HG02870 (cell line): Measurements from ENCODE around the gene RPL32.
"Not testable (repeated sequence)": the region's sequence is repeated elsewhere in the genome, so short reads cannot be mapped to it uniquely, and the experiment has no call there.

Source experiments
- ATAC-seq: cut with Tn5 transposase; IDR thresholded peaks from one replicate; pipeline ENCODE4 v1.9.1; 2021; ENCODE audit warnings: mild to moderate bottlenecking, moderate library complexity; ENCODE audit not compliant: unreplicated experiment

Gene RPL32

DNA sequence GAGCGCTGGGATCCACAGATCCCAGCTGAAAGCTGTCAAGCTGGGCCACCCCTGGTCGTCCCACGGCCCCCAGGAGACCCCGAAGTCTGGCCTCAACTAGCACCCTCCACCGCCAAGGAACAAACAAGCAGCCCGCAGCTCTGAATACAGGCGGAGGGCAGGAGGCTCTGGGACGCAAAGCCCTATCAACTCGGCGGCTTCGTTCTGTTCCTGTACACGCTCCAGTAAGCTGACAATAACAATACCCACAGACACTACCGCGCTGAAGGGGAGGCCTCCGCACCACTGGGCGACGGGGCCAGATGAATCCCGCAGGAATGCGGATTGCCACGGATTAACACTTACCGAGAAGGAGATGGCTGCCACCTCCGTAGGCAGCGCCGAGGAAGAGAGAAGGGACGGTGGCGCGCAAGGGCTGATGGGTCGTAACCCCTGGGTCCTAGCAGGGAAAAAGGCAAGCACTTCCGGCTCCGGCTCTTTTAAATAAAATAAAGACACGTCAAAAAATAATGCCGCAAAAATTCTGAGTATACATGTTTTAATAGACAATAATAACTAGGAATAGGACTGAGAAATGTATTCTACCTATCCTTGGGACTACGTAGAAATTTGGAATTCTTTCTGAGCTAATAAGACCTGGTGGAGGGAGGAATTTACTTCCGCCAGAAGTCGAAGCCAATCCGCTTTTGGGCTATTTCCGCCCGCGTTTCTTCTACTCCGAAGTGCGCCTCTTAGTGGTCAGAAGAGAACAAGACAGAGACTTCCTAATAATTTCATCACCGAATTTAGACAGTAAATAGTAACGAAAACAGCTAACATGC is at the start of gene RPL32:
RPL32 (minus strand) TSS at position 417 of the 821 bp plus-strand sequence. CDS start 1,328 bp downstream, outside the sequence.
- ATAC-seq = peak; percentile 78

- ATAC-seq = no peak
These were observed 49.4 kb upstream of the RPL32 start for GRCh38 chr3:12890610-12891390.

DNA sequence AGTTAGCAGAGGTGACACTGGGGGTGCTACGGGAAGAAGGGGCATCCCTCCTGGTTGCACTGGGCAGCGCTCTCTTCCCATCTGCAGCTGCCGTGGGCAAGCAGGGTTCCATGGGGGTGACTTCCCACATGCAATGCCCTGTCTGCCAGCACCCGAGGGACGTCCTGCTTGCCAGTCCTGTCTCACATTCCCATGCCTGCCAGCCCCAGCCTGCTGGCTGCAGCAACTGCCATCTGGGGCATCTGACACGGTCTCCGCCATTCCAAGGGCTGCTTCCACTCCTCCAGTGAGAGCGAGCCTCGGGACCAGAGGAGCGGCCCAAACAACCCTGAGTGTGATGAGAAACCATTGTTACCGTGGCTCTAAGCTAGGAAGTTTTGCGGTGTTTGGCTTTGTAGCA is 45.4 kb upstream of the RPL32 start:
- ATAC-seq = no peak

DNA sequence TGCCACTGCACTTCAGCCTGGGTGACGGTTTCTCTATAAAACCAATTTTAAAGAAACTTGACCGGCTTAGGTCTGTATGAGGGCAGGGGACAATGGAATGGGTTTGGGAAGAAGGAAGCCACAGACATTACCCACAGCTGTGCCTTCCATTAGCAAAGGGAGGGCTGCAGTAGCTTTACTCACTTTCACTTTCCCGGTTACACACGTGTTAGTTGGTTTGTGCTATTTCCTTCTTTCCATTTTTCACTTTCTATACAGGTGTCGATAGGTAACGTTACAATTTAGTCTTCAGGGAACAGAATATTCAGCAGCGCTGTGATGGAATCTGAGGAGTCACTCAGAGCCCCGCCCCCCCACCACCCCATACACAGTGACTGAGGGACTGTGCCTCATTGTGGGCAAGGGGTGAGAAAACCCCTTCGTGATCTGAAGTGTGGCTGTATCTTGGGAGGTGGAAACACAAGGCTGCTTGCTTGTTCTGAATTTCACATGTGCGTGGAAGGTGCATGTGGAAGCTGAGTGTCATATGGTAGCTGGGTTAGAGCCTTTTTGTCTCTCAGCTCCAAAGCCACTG is 44.8 kb upstream of the RPL32 start:
- peak; percentile 44 for ATAC-seq

DNA sequence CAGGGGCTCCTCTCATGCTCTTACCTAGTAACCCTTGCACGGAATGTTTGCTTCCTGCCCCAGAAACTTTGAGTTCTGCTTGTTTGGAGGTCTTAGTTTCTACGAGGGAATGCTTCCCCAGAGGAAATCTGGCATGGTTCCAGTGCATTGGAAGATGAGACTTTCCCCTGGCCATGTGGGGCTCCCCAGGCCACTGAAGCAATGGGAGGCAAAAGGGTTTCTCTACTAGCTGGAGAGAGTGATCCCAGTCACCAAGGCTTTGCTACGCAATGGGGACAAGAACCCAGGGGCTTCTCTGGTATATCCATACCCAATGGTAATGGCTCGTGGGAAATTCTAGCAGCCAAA is 44.2 kb upstream of the RPL32 start:
- ATAC-seq = no peak

- ATAC-seq = no peak
These were observed 43.6 kb upstream of the RPL32 start for GRCh38 chr3:12884790-12885582.

DNA sequence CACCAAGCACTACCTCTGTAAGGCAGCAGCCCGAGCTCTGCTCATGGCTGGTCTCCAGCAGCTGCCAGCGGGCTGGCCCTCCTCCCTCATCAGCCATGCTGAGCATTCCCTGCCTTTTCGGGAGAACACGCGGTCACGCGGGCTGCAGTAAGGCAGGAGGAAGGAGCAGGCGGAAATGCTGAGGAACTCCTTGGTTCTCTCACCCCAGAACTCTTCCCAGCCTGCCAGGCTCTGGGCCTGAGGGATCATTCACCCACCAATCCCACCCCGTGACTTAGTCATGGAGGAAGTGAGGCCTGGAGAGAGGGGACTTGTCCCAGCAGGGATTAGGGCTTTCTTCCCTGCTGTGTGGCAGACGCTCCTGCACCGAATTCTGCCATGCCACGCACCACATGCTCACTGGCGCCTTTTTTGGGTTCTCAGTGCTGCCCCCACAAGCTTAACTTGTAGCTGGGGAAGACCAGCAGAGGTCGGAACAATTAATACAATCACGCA is 42.9 kb upstream of the RPL32 start:
- no peak for ATAC-seq

GRCh38 chr3:12882336-12883310 is 41.3 kb upstream of the RPL32 start:
- ATAC-seq = no peak

GRCh38 chr3:12881858-12882257 is 40.5 kb upstream of the RPL32 start:
- ATAC-seq = peak; percentile 41

- ATAC-seq = no peak
These were observed 37.9 kb upstream of the RPL32 start for GRCh38 chr3:12879191-12879815.

DNA sequence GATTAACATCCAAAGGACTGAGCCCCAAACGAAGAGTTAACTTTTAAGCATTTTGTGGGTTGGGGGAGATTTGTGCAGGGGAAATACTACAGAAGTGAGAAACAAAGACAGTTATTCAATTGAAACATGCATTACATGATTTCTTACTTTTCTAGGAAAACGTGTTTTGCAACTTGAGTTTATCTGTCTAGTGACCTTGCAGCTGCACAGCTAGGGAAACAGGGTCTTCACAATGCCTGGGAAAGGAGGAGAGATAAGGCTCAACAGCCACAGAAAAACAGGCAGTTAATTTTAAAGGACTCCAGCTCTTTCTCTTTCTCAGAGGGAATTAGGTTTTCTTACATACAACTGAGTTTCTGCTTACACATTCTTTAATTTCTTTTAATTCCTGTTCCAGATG is 37.4 kb upstream of the RPL32 start:
- not testable (repeated sequence) for ATAC-seq

- ATAC-seq = no peak
These were observed 36.8 kb upstream of the RPL32 start for GRCh38 chr3:12878141-12878574.

DNA sequence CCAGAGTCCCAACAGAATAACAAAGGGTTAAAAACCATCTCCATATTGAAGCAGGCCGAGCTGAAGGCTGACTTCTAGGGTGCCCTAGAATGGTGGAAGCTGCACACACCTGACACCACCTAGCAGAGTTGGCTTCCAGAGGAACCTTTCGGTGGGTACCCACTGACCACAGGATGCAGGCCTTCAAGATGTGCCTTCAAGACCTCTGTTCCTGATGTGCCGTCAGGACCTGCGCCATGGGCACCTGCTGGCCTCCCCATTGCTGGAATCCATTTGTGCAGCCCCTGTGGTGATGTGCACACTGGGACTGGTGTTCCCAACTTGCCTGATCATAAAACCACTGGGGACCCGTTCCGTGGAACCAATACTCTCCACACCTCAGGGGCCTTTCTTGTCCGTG is 35.7 kb upstream of the RPL32 start:
- ATAC-seq = no peak

GRCh38 chr3:12875857-12876836 is 34.8 kb upstream of the RPL32 start:
- ATAC-seq = no peak

- ATAC-seq = no peak
These were observed 30.1 kb upstream of the RPL32 start for GRCh38 chr3:12871404-12871983.

DNA sequence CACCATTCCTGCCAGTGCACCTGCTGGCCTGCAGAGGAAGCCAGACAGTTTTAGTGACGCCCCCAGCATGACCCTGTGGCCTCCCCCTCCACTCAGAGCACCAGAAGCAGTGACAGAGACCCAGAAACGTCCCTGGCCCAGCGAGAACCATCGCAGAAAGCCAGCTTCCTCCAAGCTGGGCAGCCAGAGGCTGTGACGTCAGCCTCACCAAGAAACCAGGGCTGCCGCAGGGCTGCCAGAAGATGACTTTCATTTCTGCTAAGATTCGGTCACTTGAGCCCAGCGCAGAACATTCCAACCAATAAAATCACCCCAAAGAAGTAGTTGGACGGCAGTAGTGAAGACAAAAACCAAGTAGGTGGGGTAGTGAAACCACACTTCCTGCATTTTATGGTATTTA is 29.6 kb upstream of the RPL32 start:
- ATAC-seq = no peak

- ATAC-seq = peak; percentile 43
These were observed 27.8 kb upstream of the RPL32 start for GRCh38 chr3:12869035-12869621.
